ENCODE data around the gene TAS1R1. TPM values are rescaled to one million over a fixed set of nuclear protein-coding genes. Genes with fewer than 3 reads are reported as not detected.

The TAS1R1 gene
- total and polyA plus RNA-seq, 9 of the 15 experiments (the other 6 are each of a cell fraction or from before 2014, with no cell fraction given): 0.06 TPM; not detected in 8

DNA sequence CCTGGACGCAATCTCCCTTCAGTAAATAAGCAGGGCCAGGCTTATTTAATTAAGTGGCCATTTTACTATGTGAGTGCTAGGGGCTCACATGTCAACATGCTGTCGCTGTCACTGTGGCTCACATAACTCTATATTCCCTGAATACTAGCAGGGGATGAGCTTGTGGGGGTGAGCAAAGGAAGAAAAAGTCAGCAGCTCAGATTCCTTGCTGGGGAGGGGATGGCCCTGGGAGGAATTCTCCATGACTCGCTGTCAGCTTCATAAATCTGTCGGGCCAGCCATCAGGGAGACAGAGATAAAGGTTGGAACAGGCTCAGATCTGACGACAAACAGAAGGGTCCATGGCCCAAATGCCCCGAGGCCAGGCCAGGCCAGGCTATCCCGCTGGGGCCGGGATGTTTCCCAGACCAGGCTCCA lies 37.7 kb upstream of the TAS1R1 start (continued):
- TF ChIP-seq, protein P1, sequence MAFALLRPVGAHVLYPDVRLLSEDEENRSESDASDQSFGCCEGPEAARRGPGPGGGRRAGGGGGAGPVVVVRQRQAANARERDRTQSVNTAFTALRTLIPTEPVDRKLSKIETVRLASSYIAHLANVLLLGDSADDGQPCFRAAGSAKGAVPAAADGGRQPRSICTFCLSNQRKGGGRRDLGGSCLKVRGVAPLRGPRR (CRISPR knock-in tag; IDR thresholded peaks at IDR 0.05): no peak
- TF ChIP-seq RBFOX2 (IDR thresholded peaks at IDR 0.05; ENCODE audit: low read depth, low read length) (no peak), SMAD1 (IDR thresholded peaks at IDR 0.05; ENCODE audit: low read depth, low read length, partially characterized antibody) (peak; percentile 46), NCOA6 (IDR thresholded peaks at IDR 0.05) (no peak), ZNF316 (IDR thresholded peaks at IDR 0.05) (no peak)

DNA sequence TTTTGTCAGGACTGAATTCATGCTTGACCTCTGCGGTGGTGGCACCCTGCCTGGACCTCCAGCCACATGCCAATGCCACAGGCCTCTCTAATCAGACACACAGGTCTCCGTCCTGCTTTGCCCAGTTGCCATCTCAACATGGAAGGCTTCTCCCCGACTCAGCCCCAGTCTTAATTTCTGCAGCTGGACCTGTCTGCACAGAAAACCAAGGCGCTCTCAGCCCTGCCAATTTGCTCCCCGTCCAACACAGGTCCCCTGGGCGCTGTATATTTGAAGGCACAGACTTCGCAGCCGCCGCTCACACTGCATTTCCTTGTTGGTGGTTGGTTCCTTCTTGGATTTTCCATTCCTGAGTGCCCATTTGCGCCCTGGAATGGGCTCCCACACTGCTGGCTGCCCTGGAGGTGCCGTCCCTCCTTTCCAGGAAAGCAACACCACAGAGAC lies 35.6 kb upstream of the TAS1R1 start:
- 53% methylated on average over 11 of the region's 11 CpGs for WGBS (ENCODE audit: insufficient coverage, low coverage, missing lambda C conversion rate)
- FAIRE-seq: no peak
- no peak for TF ChIP-seq KLF16 (IDR thresholded peaks at IDR 0.05)
- TF ChIP-seq SIRT6 (IDR thresholded peaks at IDR 0.05; ENCODE audit: low read depth, low read length): no peak
- no peak for TF ChIP-seq DACH1 (IDR thresholded peaks at IDR 0.05; ENCODE audit: partially characterized antibody)
- TF ChIP-seq ZC3H11A (IDR thresholded peaks at IDR 0.05; ENCODE audit: low read depth, low read length): no peak
- no peak for TF ChIP-seq BRF1 (IDR thresholded peaks at IDR 0.05; ENCODE audit: borderline replicate concordance, extremely low read depth, insufficient read length)
- TF ChIP-seq, protein P2, sequence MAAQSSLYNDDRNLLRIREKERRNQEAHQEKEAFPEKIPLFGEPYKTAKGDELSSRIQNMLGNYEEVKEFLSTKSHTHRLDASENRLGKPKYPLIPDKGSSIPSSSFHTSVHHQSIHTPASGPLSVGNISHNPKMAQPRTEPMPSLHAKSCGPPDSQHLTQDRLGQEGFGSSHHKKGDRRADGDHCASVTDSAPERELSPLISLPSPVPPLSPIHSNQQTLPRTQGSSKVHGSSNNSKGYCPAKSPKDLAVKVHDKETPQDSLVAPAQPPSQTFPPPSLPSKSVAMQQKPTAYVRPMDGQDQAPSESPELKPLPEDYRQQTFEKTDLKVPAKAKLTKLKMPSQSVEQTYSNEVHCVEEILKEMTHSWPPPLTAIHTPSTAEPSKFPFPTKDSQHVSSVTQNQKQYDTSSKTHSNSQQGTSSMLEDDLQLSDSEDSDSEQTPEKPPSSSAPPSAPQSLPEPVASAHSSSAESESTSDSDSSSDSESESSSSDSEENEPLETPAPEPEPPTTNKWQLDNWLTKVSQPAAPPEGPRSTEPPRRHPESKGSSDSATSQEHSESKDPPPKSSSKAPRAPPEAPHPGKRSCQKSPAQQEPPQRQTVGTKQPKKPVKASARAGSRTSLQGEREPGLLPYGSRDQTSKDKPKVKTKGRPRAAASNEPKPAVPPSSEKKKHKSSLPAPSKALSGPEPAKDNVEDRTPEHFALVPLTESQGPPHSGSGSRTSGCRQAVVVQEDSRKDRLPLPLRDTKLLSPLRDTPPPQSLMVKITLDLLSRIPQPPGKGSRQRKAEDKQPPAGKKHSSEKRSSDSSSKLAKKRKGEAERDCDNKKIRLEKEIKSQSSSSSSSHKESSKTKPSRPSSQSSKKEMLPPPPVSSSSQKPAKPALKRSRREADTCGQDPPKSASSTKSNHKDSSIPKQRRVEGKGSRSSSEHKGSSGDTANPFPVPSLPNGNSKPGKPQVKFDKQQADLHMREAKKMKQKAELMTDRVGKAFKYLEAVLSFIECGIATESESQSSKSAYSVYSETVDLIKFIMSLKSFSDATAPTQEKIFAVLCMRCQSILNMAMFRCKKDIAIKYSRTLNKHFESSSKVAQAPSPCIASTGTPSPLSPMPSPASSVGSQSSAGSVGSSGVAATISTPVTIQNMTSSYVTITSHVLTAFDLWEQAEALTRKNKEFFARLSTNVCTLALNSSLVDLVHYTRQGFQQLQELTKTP (IDR thresholded peaks at IDR 0.05; ENCODE audit: low read depth in 1 of 2, partially characterized antibody in 2 of 2): no peak
- TF ChIP-seq FOXA1 (IDR thresholded peaks at IDR 0.05; ENCODE audit: borderline replicate concordance): no peak
- TF ChIP-seq ZNF124 (CRISPR knock-in tag; IDR thresholded peaks at IDR 0.05): no peak
- TF ChIP-seq, protein P3, sequence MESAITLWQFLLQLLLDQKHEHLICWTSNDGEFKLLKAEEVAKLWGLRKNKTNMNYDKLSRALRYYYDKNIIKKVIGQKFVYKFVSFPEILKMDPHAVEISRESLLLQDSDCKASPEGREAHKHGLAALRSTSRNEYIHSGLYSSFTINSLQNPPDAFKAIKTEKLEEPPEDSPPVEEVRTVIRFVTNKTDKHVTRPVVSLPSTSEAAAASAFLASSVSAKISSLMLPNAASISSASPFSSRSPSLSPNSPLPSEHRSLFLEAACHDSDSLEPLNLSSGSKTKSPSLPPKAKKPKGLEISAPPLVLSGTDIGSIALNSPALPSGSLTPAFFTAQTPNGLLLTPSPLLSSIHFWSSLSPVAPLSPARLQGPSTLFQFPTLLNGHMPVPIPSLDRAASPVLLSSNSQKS (CRISPR knock-in tag; IDR thresholded peaks at IDR 0.05): no peak
- no peak for TF ChIP-seq JUND (IDR thresholded peaks at IDR 0.05; ENCODE audit: borderline replicate concordance, low read depth, low read length)
- TF ChIP-seq JUND (tag; IDR thresholded peaks at IDR 0.05; ENCODE audit: borderline replicate concordance, low read depth, low read length): no peak
- TF ChIP-seq ZNF384 (IDR thresholded peaks at IDR 0.05; ENCODE audit: low read depth, low read length): no peak
- TF ChIP-seq, protein P4, sequence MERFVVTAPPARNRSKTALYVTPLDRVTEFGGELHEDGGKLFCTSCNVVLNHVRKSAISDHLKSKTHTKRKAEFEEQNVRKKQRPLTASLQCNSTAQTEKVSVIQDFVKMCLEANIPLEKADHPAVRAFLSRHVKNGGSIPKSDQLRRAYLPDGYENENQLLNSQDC (CRISPR knock-in tag; IDR thresholded peaks at IDR 0.05): no peak

More for the DNA sequence above, 35.6 kb upstream of the TAS1R1 start:
- H3K4me1 ChIP-seq (replicated peaks in 1 of 2; ENCODE audit: control insufficient read depth in 2 of 2, insufficient read depth in 2 of 2, low read length in 2 of 2): peaks cover 3 to 7% of the 10 kb centered on the region in 2 experiments; a peak in 3 of 5 replicates
- peaks cover 23% of the 10 kb centered on the region; the same call in 2 of the 3 replicates for H3K36me3 ChIP-seq (ENCODE audit: control insufficient read depth, insufficient read depth, low read length)
- no peak overlapping the region for H3K4me3 ChIP-seq
- ChIA-PET POLR2A (interaction anchor here (0.5 to 6.5 kb wide), 6 partner anchors 9 to 61 kb away, joined by 3 to 57 read pairs (median 7); partner anchors contain the start of gene ZBTB48), CTCF (ENCODE audit: low intra/inter-chr PET ratio) (no interaction called here)
- ATAC-seq (no peak), DNase-seq (ENCODE audit: extremely low read depth in 1 of 4, low spot score in 3 of 4) (no peak)
- no peak overlapping the region for H3K27ac ChIP-seq (ENCODE audit: extremely low read depth, low read depth, low read length)
- no peaks in the 10 kb centered on the region for H3K9me1 ChIP-seq (ENCODE audit: control insufficient read depth, insufficient read depth, low read length)
- in situ Hi-C loops (cut with MboI): no loop called here
- peaks cover 11% of the 10 kb centered on the region for H4K20me1 ChIP-seq (replicated peaks; ENCODE audit: control insufficient read depth, insufficient read depth, low read length)
- no peaks in the 10 kb centered on the region for H3K79me2 ChIP-seq (ENCODE audit: control insufficient read depth, insufficient read depth, low read length)
- peak overlapping the region in 1 of 2 experiments; percentile 84; a peak in 2 of 4 replicates for H3K9ac ChIP-seq (ENCODE audit: insufficient read depth in 1 of 2, low read depth in 2 of 2, low read length in 2 of 2)
- H3K27me3 ChIP-seq (ENCODE audit: control insufficient read depth in 2 of 2, insufficient read depth in 2 of 2, low read length in 2 of 2): no peaks in the 10 kb centered on the region
- no TSS peak for BruUV-seq (replicated peaks)
- intact Hi-C loops (cut with micrococcal nuclease): no loop called here
- no peak overlapping the region for H2AFZ ChIP-seq (ENCODE audit: low read depth, low read length)
- H3K4me2 ChIP-seq (ENCODE audit: insufficient read depth, low read length): no peak overlapping the region
- no peaks in the 10 kb centered on the region for H3K9me3 ChIP-seq (replicated peaks; ENCODE audit: control insufficient read depth, insufficient read depth, low read depth, low read length)
